ENCODE results near the gene HAP1.
"Not testable (repeated sequence)": the region's sequence is repeated elsewhere in the genome, so short reads cannot be mapped to it uniquely, and the experiment has no call there.

GRCh38 chr17:41700843-41701242 lies 33.6 kb downstream of the HAP1 start:
- not testable (repeated sequence) for TF ChIP-seq CTCF, SP2, ZNF624 (tag by site-specific recombination; IDR thresholded peaks at IDR 0.05)

Data from HEK293 (cell line).